ENCODE data around the gene GAL3ST2.

- TF ChIP-seq CTCF (IDR thresholded peaks at IDR 0.05) = no peak
- no peak for TF ChIP-seq YY1 (IDR thresholded peaks at IDR 0.05; ENCODE audit: low read depth)
- no peak for TF ChIP-seq FOXM1 (IDR thresholded peaks at IDR 0.05; ENCODE audit: low read depth)
- TF ChIP-seq JUND (IDR thresholded peaks at IDR 0.05) = no peak
- TF ChIP-seq USF2 (IDR thresholded peaks at IDR 0.05; ENCODE audit: borderline replicate concordance, low read depth, low read length) = no peak
- TF ChIP-seq RCOR1 (IDR thresholded peaks at IDR 0.05; ENCODE audit: low read length) = no peak
- no peak for TF ChIP-seq TAF1 (IDR thresholded peaks at IDR 0.05; ENCODE audit: borderline replicate concordance, low read depth, low read length)
- no peak for TF ChIP-seq EP300 (IDR thresholded peaks at IDR 0.05; ENCODE audit: borderline replicate concordance in 1 of 2, low read depth in 1 of 2, low read length in 1 of 2)
- TF ChIP-seq RFX5 (IDR thresholded peaks at IDR 0.05; ENCODE audit: low read length) = no peak
Observed at GRCh38 chr2:241748468-241749256, 28.0 kb upstream of the GAL3ST2 start.
